AG04449 (cell line): Measurements from ENCODE around the gene SLK.

Source experiments
- CTCF ChIA-PET: fragments of 350-600 bp; formaldehyde crosslinking; extraction: SDS; loops from one replicate; lab custom pipeline; 2021; ENCODE audit warnings: antibody characterized with exemption; lab: Yijun Ruan, JAX
- POLR2A ChIA-PET: fragments of 400-600, 350-600 bp; formaldehyde crosslinking; extraction: SDS; loops from one replicate; lab custom pipeline; 2020; ENCODE audit warnings: antibody characterized with exemption, inconsistent platforms; lab: Yijun Ruan, JAX
- DNase-seq: peaks from one replicate; pipeline ENCODE4 v3.0.0-alpha.2; 2010; ENCODE audit warnings: low read depth, low spot score
- H3K4me3 ChIP-seq: 2 replicates; pipeline ENCODE4 v1.5.1; 2011; ENCODE audit warnings: low read depth, mild to moderate bottlenecking, control low read depth, low read length
- TF ChIP-seq, protein P1 (sequence below): IDR thresholded peaks from one replicate; pipeline ENCODE4 v1.5.1; 2011; ENCODE audit warnings: mild to moderate bottlenecking, moderate library complexity, low read length, control low read depth, inconsistent platforms; ENCODE audit not compliant: insufficient read depth; ENCODE audit errors: missing control alignments

The SLK gene

DNA sequence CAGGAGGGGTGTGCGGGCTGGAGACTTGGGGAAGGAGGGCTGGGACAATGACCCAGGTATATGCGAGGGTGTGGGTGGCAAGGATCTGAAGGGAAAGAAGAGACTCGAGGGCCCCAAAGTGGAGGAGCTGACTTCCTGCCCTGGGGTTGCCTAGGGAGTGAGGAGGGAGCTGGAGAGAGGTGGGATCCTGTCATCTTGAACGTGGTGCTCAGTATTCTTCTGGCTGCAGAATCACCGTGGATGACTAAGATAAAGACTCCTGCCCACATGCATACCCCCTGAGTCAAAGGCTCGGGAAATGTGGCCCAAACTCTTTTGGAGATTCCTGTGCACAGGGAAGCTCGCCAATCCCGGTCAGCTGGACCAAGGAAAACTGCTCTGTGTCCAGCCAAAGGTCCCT lies 87.5 kb downstream of the SLK start:
- no peak for DNase-seq
- POLR2A ChIA-PET, result interaction anchor here (1.2 kb wide), 1 partner anchor 67 kb away, joined by 3 read pairs; the partner anchor contains the start of gene SFR1
- CTCF ChIA-PET, result interaction anchor here (3.4 kb wide), 1 partner anchor 8 kb away, joined by 18 read pairs; no protein-coding TSS in a partner anchor

DNA sequence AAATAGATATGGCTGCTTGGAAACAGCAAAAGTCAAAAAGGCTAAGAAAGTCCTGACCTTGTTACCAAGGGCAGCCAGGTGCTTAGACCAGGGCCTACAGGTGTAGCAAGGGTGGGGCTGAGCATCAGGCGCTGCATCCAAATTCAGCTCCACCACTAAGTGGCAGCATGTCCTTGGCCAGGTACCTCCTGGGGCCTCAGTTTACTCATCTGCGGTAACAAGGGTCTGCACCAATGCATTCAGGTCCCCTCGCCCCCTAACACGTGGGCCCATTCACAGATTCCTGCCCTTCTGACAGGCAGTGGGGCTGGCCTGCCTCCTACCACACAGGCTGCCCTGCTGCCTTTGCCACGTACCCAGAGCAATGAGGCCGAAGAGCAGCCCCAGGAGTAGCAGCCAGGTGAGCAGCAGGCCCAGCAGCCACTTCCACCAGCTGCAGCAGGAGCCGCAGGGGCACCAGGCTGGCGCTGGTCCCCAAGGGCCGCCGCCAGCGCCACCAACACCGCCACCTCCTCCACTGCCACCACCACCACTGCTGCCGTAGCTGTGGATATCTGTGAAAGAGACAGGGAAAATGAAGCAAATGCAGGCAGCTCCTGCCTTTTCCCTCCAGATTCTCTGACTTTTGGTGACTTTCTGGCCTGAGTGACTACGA lies 89.8 kb downstream of the SLK start:
- POLR2A ChIA-PET, result no interaction called here
- H3K4me3 ChIP-seq, result no peak overlapping the region
- no peak for DNase-seq
- TF ChIP-seq, protein P1, sequence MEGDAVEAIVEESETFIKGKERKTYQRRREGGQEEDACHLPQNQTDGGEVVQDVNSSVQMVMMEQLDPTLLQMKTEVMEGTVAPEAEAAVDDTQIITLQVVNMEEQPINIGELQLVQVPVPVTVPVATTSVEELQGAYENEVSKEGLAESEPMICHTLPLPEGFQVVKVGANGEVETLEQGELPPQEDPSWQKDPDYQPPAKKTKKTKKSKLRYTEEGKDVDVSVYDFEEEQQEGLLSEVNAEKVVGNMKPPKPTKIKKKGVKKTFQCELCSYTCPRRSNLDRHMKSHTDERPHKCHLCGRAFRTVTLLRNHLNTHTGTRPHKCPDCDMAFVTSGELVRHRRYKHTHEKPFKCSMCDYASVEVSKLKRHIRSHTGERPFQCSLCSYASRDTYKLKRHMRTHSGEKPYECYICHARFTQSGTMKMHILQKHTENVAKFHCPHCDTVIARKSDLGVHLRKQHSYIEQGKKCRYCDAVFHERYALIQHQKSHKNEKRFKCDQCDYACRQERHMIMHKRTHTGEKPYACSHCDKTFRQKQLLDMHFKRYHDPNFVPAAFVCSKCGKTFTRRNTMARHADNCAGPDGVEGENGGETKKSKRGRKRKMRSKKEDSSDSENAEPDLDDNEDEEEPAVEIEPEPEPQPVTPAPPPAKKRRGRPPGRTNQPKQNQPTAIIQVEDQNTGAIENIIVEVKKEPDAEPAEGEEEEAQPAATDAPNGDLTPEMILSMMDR, result no peak
- CTCF ChIA-PET, result interaction anchor here (1.1 to 3.4 kb wide), 3 partner anchors 8 to 67 kb away, joined by 4 to 18 read pairs (median 8); no protein-coding TSS in a partner anchor

More for the DNA sequence above, 87.5 kb downstream of the SLK start:
- TF ChIP-seq, protein P1, result no peak
- no peak overlapping the region for H3K4me3 ChIP-seq

DNA sequence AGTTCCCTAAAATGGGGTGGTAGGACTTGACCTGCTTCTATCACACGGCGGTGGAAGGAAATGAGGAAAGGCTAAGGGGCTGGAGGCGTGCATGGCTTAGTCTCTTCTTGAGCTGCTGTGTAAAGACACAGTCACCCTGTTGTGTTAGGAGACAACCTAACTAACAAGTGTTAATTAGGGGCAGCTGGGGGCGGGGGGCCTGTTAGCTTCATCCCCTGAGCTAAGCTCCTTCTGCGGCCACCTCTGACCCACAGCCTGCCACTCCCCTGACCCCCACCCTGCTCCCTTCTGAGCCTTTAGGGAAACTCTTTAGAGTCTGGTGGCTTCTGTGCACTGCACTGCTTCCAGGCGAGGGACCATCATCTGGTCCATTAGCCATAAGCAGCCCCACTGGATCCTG lies 90.8 kb downstream of the SLK start:
- TF ChIP-seq, protein P1, result no peak
- ChIA-PET POLR2A (no interaction called here), CTCF (interaction anchor here (1.1 to 2.7 kb wide), 2 partner anchors 9 to 66 kb away, joined by 4 to 8 read pairs; no protein-coding TSS in a partner anchor)
- no peak overlapping the region for H3K4me3 ChIP-seq
- DNase-seq, result no peak

DNA sequence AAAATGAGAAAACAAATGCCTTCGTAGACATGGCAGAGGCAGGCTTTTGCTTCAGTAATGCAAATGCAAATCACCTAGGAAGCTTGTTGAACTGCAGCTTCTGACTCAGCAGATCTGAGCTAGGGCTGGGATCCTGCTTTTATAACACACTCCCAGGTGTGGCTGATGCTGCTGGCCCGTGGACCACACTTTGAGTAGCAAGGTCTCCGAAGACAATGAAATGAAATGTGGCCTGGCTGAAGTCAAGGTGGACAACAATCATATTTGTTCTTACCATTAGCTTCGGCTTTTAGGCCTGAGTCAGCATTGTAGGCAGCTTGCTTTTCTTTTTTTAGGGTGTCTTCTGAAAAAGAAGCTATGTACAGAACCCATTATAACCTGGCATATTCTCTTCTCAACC lies 92.4 kb downstream of the SLK start:
- ChIA-PET CTCF (interaction anchor here (1.3 to 2.0 kb wide), 4 partner anchors 8 to 62 kb away, joined by 3 to 9 read pairs (median 4); partner anchors contain the start of gene SFR1), POLR2A (no interaction called here)
- no peak overlapping the region for H3K4me3 ChIP-seq
- TF ChIP-seq, protein P1, result no peak
- no peak for DNase-seq

DNA sequence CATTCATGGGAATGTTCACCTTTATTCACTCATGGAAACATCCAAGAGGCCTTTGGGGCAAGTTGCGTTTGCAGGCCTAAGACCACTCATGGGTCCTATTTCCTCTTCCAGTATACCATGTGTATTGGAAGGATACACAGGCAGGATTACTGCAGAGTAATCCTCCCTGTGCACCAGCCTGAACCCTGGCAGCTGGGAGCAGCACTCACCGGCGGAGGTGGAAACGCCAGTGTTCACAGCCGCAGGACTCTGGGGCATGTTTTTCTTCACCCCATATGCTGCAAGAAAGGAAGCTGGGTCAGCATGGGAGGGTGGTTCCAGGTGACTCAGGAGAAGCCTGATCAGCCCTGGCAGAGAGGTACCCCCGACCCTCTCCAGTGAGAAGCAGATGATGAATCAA lies 94.3 kb downstream of the SLK start:
- POLR2A ChIA-PET, result no interaction called here
- CTCF ChIA-PET, result interaction anchor here (0.6 to 2.3 kb wide), 3 partner anchors 21 to 173 kb away, joined by 3 to 5 read pairs (median 3); no protein-coding TSS in a partner anchor
- no peak overlapping the region for H3K4me3 ChIP-seq
- DNase-seq, result no peak
- TF ChIP-seq, protein P1, result no peak

DNA sequence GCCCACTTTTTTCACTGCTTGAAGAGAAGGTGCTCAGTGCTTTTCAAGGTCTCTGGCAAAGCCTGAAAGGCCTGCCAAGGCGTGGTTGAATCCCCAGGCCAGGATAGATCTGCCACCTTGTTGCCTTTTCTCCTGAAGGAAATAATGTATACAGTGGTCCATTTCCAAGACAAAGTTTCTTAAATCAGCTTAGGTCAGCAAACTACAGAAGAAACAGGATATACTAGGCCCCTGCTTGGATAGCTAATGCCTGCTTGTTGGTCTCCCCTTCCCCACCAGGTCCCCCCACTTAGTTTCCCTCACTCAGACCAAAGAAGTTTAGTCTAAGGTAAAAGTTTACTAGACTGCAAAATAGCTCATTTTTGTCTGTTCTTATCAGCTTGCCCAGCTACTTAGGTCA lies 98.8 kb downstream of the SLK start:
- TF ChIP-seq, protein P1, result no peak

More for the DNA sequence above, 98.8 kb downstream of the SLK start:
- no peak overlapping the region for H3K4me3 ChIP-seq
- no peak for DNase-seq
- CTCF ChIA-PET, result interaction anchor here (2.4 kb wide), 1 partner anchor 56 kb away, joined by 9 read pairs; the partner anchor contains the start of gene SFR1
- POLR2A ChIA-PET, result no interaction called here
